CD4-positive, CD25-positive, alpha-beta regulatory T cell (primary cell): ENCODE results near the gene TEKT3. TPM values are rescaled to one million over a fixed set of nuclear protein-coding genes. Genes with fewer than 3 reads are reported as not detected.

Experiments
- ATAC-seq, 2 donors: fragments of 150-1000 bp; cut with Tn5 transposase; one replicate each; pipeline ENCODE4 v1.10.0; 2021; ENCODE audit warnings: low read depth in 2 of 2, moderate number of reproducible peaks in 2 of 2, moderate library complexity in 1 of 2
- DNase-seq, 3 donors: peaks; one replicate each; pipeline versions ENCODE4 v3.0.0 to v3.0.0-alpha.2; 2012 to 2022; ENCODE audit warnings: mixed read lengths in 1 of 3
- H3K27ac ChIP-seq: one replicate; pipeline ENCODE4 v1.7.0; 2013; ENCODE audit warnings: mild to moderate bottlenecking, low read length; ENCODE audit not compliant: insufficient read depth, poor library complexity, severe bottlenecking
- H3K27me3 ChIP-seq: one replicate; pipeline ENCODE4 v1.7.0; 2013; ENCODE audit warnings: low read length; ENCODE audit not compliant: control insufficient read depth, insufficient read depth
- H3K36me3 ChIP-seq: one replicate; pipeline ENCODE4 v1.7.0; 2013; ENCODE audit warnings: mild to moderate bottlenecking, low read length, moderate library complexity; ENCODE audit not compliant: control insufficient read depth, insufficient read depth
- H3K4me1 ChIP-seq: 2 replicates; pipeline ENCODE4 v1.7.0; 2013; ENCODE audit warnings: mild to moderate bottlenecking, low read length; ENCODE audit not compliant: insufficient read depth, control insufficient read depth, poor library complexity, severe bottlenecking
- H3K4me3 ChIP-seq: one replicate; pipeline ENCODE4 v1.7.0; 2013; ENCODE audit warnings: low read depth, mild to moderate bottlenecking, low read length, moderate library complexity
- H3K9me3 ChIP-seq, 2 experiments: 1 replicate in 1 of 2; 2 replicates in 1 of 2; pipeline ENCODE4 v1.7.0; 2013; ENCODE audit warnings: low read length in 2 of 2, mild to moderate bottlenecking in 1 of 2, moderate library complexity in 1 of 2; ENCODE audit not compliant: control insufficient read depth in 2 of 2
- H3K27ac Mint-ChIP-seq, 3 donors: one replicate each; pipeline ENCODE4 v1.8.0; 2020 to 2022; ENCODE audit warnings: mild to moderate bottlenecking in 3 of 3, mixed read lengths in 3 of 3, moderate library complexity in 2 of 3
- H3K27me3 Mint-ChIP-seq: one replicate; pipeline ENCODE4 v1.8.0; 2022; ENCODE audit warnings: mild to moderate bottlenecking, mixed read lengths
- H3K36me3 Mint-ChIP-seq: one replicate; pipeline ENCODE4 v1.8.0; 2020; ENCODE audit warnings: mixed read lengths
- H3K4me1 Mint-ChIP-seq, 4 donors: one replicate each; pipeline ENCODE4 v1.8.0; 2020 to 2022; ENCODE audit warnings: mixed read lengths in 4 of 4, mild to moderate bottlenecking in 1 of 4
- H3K4me3 Mint-ChIP-seq, 4 donors: one replicate each; pipeline ENCODE4 v1.8.0; 2020 to 2022; ENCODE audit warnings: mild to moderate bottlenecking in 4 of 4, mixed read lengths in 4 of 4, moderate library complexity in 3 of 4
- H3K9me3 Mint-ChIP-seq, 7 donors: one replicate each; pipeline ENCODE4 v1.8.0; 2020 to 2022; ENCODE audit warnings: mixed read lengths in 7 of 7, mild to moderate bottlenecking in 3 of 7, moderate library complexity in 2 of 7
- polyA plus RNA-seq, 4 donors: library from polyadenylated mRNA; unstranded; fragments of 300-500 nt; fragmentation: Illumina TruSeq; gene quantifications; one replicate each; pipeline ENCODE4 v1.2.3, GENCODE V29; 2021
- total RNA-seq: library from RNA; stranded (reverse); gene quantifications from one replicate; pipeline ENCODE4 v1.2.3, GENCODE V29; 2022

The TEKT3 gene
- total and polyA plus RNA-seq, 5 donors from 2014 or later: 0.34 to 1.2 TPM; not detected in 3

- Histone ChIP-seq H3K4me1 (no peaks in the 10 kb centered on the region), H3K27me3 (peaks cover 24% of the 10 kb centered on the region), H3K4me3 (no peak overlapping the region), H3K27ac (no peak overlapping the region), H3K36me3 (no peaks in the 10 kb centered on the region), H3K9me3 (no peaks in the 10 kb centered on the region)
- DNase-seq (no peak), ATAC-seq (no peak)
- no peaks in the 10 kb centered on the region for H3K36me3 Mint-ChIP-seq
- no peak overlapping the region for H3K27ac Mint-ChIP-seq
- no peak overlapping the region for H3K4me3 Mint-ChIP-seq
- no peaks in the 10 kb centered on the region for H3K4me1 Mint-ChIP-seq
- peaks cover 0 to 9% (median 0%) of the 10 kb centered on the region in 7 donors for H3K9me3 Mint-ChIP-seq
- H3K27me3 Mint-ChIP-seq: peaks cover 42% of the 10 kb centered on the region
Observed at GRCh38 chr17:15349119-15349518, 7.7 kb upstream of the TEKT3 start.

GRCh38 chr17:15348021-15348420 lies 6.6 kb upstream of the TEKT3 start:
- Mint-ChIP-seq H3K27me3 (peaks cover 50% of the 10 kb centered on the region), H3K27ac (no peak overlapping the region), H3K4me3 (no peak overlapping the region), H3K9me3 (peaks cover 0 to 9% (median 0%) of the 10 kb centered on the region in 7 donors), H3K4me1 (no peaks in the 10 kb centered on the region), H3K36me3 (no peaks in the 10 kb centered on the region)
- DNase-seq (no peak), ATAC-seq (no peak)
- Histone ChIP-seq H3K4me3 (no peak overlapping the region), H3K27ac (no peak overlapping the region), H3K27me3 (peaks cover 26% of the 10 kb centered on the region), H3K9me3 (no peaks in the 10 kb centered on the region), H3K4me1 (no peaks in the 10 kb centered on the region), H3K36me3 (no peaks in the 10 kb centered on the region)

- peaks cover 1% of the 10 kb centered on the region for H3K36me3 Mint-ChIP-seq
- no peak for DNase-seq
- H3K9me3 ChIP-seq: no peaks in the 10 kb centered on the region
- peaks cover 0 to 11% (median 0%) of the 10 kb centered on the region in 7 donors for H3K9me3 Mint-ChIP-seq
- H3K27ac ChIP-seq: no peak overlapping the region
- peaks cover 36% of the 10 kb centered on the region for H3K27me3 ChIP-seq
- no peak overlapping the region for H3K4me3 ChIP-seq
- H3K4me1 ChIP-seq: peaks cover 5% of the 10 kb centered on the region
- ATAC-seq: no peak
- no peaks in the 10 kb centered on the region for H3K36me3 ChIP-seq
- H3K27ac Mint-ChIP-seq: no peak overlapping the region
- no peak overlapping the region for H3K4me3 Mint-ChIP-seq
- peaks cover 51% of the 10 kb centered on the region for H3K27me3 Mint-ChIP-seq
- H3K4me1 Mint-ChIP-seq: peaks cover under 1 to 2% (median 1%) of the 10 kb centered on the region in 4 donors
Observed at GRCh38 chr17:15346066-15346595, 4.7 kb upstream of the TEKT3 start.

GRCh38 chr17:15343749-15344148 lies 2.4 kb upstream of the TEKT3 start:
- peaks cover 71% of the 10 kb centered on the region for H3K27me3 Mint-ChIP-seq
- peaks cover 5 to 7% (median 5%) of the 10 kb centered on the region in 4 donors for H3K4me1 Mint-ChIP-seq
- DNase-seq (no peak), ATAC-seq (no peak)
- no peak overlapping the region for H3K4me3 Mint-ChIP-seq
- Histone ChIP-seq H3K9me3 (no peaks in the 10 kb centered on the region), H3K27me3 (peaks cover 39% of the 10 kb centered on the region), H3K27ac (no peak overlapping the region), H3K36me3 (no peaks in the 10 kb centered on the region), H3K4me3 (no peak overlapping the region), H3K4me1 (peaks cover 8% of the 10 kb centered on the region)
- peaks cover 0 to 10% (median 0%) of the 10 kb centered on the region in 7 donors for H3K9me3 Mint-ChIP-seq
- peak overlapping the region in 1 of 3 donors; percentile 76 for H3K27ac Mint-ChIP-seq
- H3K36me3 Mint-ChIP-seq: peaks cover 5% of the 10 kb centered on the region

- Histone ChIP-seq H3K27ac (no peak overlapping the region), H3K4me3 (no peak overlapping the region), H3K27me3 (peaks cover 30% of the 10 kb centered on the region), H3K9me3 (no peaks in the 10 kb centered on the region), H3K4me1 (peaks cover 8% of the 10 kb centered on the region), H3K36me3 (no peaks in the 10 kb centered on the region)
- H3K36me3 Mint-ChIP-seq: peaks cover 5% of the 10 kb centered on the region
- ATAC-seq (no peak), DNase-seq (no peak)
- H3K4me1 Mint-ChIP-seq: peaks cover 5 to 7% (median 5%) of the 10 kb centered on the region in 4 donors
- peaks cover 0 to 10% (median 0%) of the 10 kb centered on the region in 7 donors for H3K9me3 Mint-ChIP-seq
- H3K27me3 Mint-ChIP-seq: peaks cover 69% of the 10 kb centered on the region
- no peak overlapping the region for H3K27ac Mint-ChIP-seq
- H3K4me3 Mint-ChIP-seq: no peak overlapping the region
Observed at GRCh38 chr17:15342460-15342859, 1.1 kb upstream of the TEKT3 start.

- DNase-seq (no peak), ATAC-seq (no peak)
- peaks cover 73% of the 10 kb centered on the region for H3K27me3 Mint-ChIP-seq
- H3K4me3 Mint-ChIP-seq: no peak overlapping the region
- Histone ChIP-seq H3K27ac (no peak overlapping the region), H3K27me3 (peaks cover 30% of the 10 kb centered on the region), H3K4me3 (no peak overlapping the region), H3K36me3 (no peaks in the 10 kb centered on the region), H3K9me3 (no peaks in the 10 kb centered on the region), H3K4me1 (peaks cover 8% of the 10 kb centered on the region)
- H3K36me3 Mint-ChIP-seq: peaks cover 5% of the 10 kb centered on the region
- H3K4me1 Mint-ChIP-seq: peaks cover 5 to 7% (median 5%) of the 10 kb centered on the region in 4 donors
- H3K27ac Mint-ChIP-seq: no peak overlapping the region
- H3K9me3 Mint-ChIP-seq: peaks cover 0 to 10% (median 1%) of the 10 kb centered on the region in 7 donors
Observed at GRCh38 chr17:15341966-15342365, 569 bp upstream of the TEKT3 start.

- H3K4me3 ChIP-seq: no peak overlapping the region
- H3K4me3 Mint-ChIP-seq: peak overlapping the region in 3 of 4 donors; percentile 57 to 79 (median 58)
- peaks cover 0 to 8% (median 2%) of the 10 kb centered on the region in 7 donors for H3K9me3 Mint-ChIP-seq
- no peaks in the 10 kb centered on the region for H3K36me3 ChIP-seq
- H3K4me1 ChIP-seq: peaks cover 8% of the 10 kb centered on the region
- peaks cover under 1 to 1% of the 10 kb centered on the region in 2 experiments for H3K9me3 ChIP-seq
- peaks cover 5 to 7% (median 5%) of the 10 kb centered on the region in 4 donors for H3K4me1 Mint-ChIP-seq
- peaks cover 70% of the 10 kb centered on the region for H3K27me3 Mint-ChIP-seq
- peaks cover 5% of the 10 kb centered on the region for H3K36me3 Mint-ChIP-seq
- ATAC-seq (no peak), DNase-seq (no peak)
- no peak overlapping the region for H3K27ac ChIP-seq
- peak overlapping the region in 1 of 3 donors; percentile 60 for H3K27ac Mint-ChIP-seq
- peaks cover 34% of the 10 kb centered on the region for H3K27me3 ChIP-seq
Observed at GRCh38 chr17:15340966-15341365, 431 bp downstream of the TEKT3 start.

GRCh38 chr17:15335446-15335845 lies 6.0 kb downstream of the TEKT3 start:
- no peak overlapping the region for H3K4me3 Mint-ChIP-seq
- H3K9me3 Mint-ChIP-seq: peaks cover 0 to 17% (median 10%) of the 10 kb centered on the region in 7 donors
- no peak overlapping the region for H3K27ac Mint-ChIP-seq
- Histone ChIP-seq H3K36me3 (no peaks in the 10 kb centered on the region), H3K4me1 (no peaks in the 10 kb centered on the region), H3K4me3 (no peak overlapping the region), H3K9me3 (peaks cover 11 to 15% of the 10 kb centered on the region in 2 experiments), H3K27me3 (peaks cover 18% of the 10 kb centered on the region), H3K27ac (no peak overlapping the region)
- DNase-seq: no peak
- peaks cover 46% of the 10 kb centered on the region for H3K27me3 Mint-ChIP-seq
- no peaks in the 10 kb centered on the region for H3K36me3 Mint-ChIP-seq
- H3K4me1 Mint-ChIP-seq: no peaks in the 10 kb centered on the region
- no peak for ATAC-seq
